Measurements from ENCODE around the gene AAMP.

GRCh38 chr2:218300141-218300540 is 30.2 kb upstream of the AAMP start:
- TF ChIP-seq CTCF (IDR thresholded peaks at IDR 0.05) (no peak), POLR2A (IDR thresholded peaks at IDR 0.05) (no peak)

Data from Peyer's patch (tissue), 4 donors.